ENCODE measurements around the gene NAA80. TPM values are rescaled to one million over a fixed set of nuclear protein-coding genes. Genes with fewer than 3 reads are reported as not detected.

Gene NAA80
- total and polyA plus RNA-seq, 2 of the 13 experiments (the other 11 are each of a cell fraction or from before 2014, with no cell fraction given) = 3.4 to 8.7 TPM

DNA sequence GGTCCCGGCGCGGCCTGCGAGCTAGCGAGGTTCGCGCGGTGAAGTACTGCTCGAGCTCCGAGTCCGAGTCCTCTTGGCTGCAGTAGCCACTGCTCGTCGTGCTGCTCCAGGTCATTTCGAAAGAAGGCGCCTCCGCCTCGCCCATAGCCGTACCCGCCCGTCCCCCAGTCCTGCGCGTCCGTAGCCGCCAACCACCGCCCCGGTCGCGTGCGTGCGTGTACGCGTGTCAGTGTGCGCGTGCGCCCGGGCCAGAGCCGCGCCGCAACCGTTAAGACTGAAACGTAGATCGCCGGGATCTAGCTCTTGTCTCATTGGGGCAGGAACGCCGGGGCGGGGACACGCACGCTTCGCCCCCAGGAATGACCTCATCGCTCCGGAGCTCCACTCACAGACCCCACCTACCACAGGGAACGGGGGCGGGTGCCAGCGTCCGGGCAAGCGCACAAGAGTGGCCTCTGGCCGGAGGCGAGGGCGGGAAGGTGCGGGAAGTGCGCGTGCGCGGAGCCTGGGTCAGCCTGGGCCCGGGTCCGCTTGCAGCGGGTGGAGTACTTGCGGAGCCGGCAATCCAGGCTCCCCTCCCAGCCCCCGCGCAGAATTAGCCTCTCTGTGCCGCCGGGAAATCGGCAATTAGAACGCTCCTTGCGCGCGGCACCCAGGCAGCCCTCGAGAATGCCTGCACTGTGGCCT is 38.1 kb upstream of the NAA80 start (continued):
- peak; percentile 39; the same call in 1 of the 2 replicates for TF ChIP-seq ZNF839 (CRISPR knock-in tag; IDR thresholded peaks at IDR 0.05; ENCODE audit: borderline replicate concordance)
- TF ChIP-seq FOXA1 (IDR thresholded peaks at IDR 0.05) = no peak
- TF ChIP-seq FOXA1 (CRISPR knock-in tag; IDR thresholded peaks at IDR 0.05) = no peak
- TF ChIP-seq ZNF879 (CRISPR knock-in tag; IDR thresholded peaks at IDR 0.05) = no peak
- peak; percentile 78 for TF ChIP-seq ZNF607 (CRISPR knock-in tag; IDR thresholded peaks at IDR 0.05; ENCODE audit: borderline replicate concordance)
- 0 out of 2 replicates have a peak, but pooled peaks have one; percentile 46 for TF ChIP-seq ARID2 (CRISPR knock-in tag; IDR thresholded peaks at IDR 0.05; ENCODE audit: borderline replicate concordance)
- TF ChIP-seq FOSL2 (CRISPR knock-in tag; IDR thresholded peaks at IDR 0.05) = peak; percentile 68
- 0 out of 2 replicates have a peak, but pooled peaks have one; percentile 23 for TF ChIP-seq ZIK1 (CRISPR knock-in tag; IDR thresholded peaks at IDR 0.05; ENCODE audit: borderline replicate concordance, low read depth)
- TF ChIP-seq ZSCAN9 (CRISPR knock-in tag; IDR thresholded peaks at IDR 0.05; ENCODE audit: borderline replicate concordance) = peak; percentile 13; the same call in 1 of the 2 replicates
- TF ChIP-seq SOX6 (IDR thresholded peaks at IDR 0.05) = no peak
- TF ChIP-seq SOX6 (CRISPR knock-in tag; IDR thresholded peaks at IDR 0.05) = peak; percentile 66; the same call in 1 of the 2 replicates
- TF ChIP-seq KLF9 (CRISPR knock-in tag; IDR thresholded peaks at IDR 0.05; ENCODE audit: low read depth) = no peak
- TF ChIP-seq ZNF776 (CRISPR knock-in tag; IDR thresholded peaks at IDR 0.05) = peak; percentile 94
- TF ChIP-seq RARG (CRISPR knock-in tag; IDR thresholded peaks at IDR 0.05; ENCODE audit: low read depth) = no peak
- TF ChIP-seq ZNF263 (CRISPR knock-in tag; IDR thresholded peaks at IDR 0.05) = peak; percentile 9
- TF ChIP-seq MEIS2 (CRISPR knock-in tag; IDR thresholded peaks at IDR 0.05) = peak; percentile 86; the same call in 1 of the 2 replicates
- peak; percentile 27; the same call in 1 of the 2 replicates for TF ChIP-seq ZBTB38 (CRISPR knock-in tag; IDR thresholded peaks at IDR 0.05)
- peak; percentile 83 for TF ChIP-seq PHF8 (CRISPR knock-in tag; IDR thresholded peaks at IDR 0.05)
- no peak for TF ChIP-seq ZNF3 (CRISPR knock-in tag; IDR thresholded peaks at IDR 0.05)
- TF ChIP-seq ZNF431 (CRISPR knock-in tag; IDR thresholded peaks at IDR 0.05; ENCODE audit: borderline replicate concordance, low read depth) = peak; percentile 86; the same call in 1 of the 2 replicates
- 0 out of 2 replicates have a peak, but pooled peaks have one; percentile 62 for TF ChIP-seq MTF2 (CRISPR knock-in tag; IDR thresholded peaks at IDR 0.05; ENCODE audit: borderline replicate concordance)
- peak; percentile 53; the same call in 1 of the 2 replicates for TF ChIP-seq HOXD1 (CRISPR knock-in tag; IDR thresholded peaks at IDR 0.05)
- TF ChIP-seq, protein P1, sequence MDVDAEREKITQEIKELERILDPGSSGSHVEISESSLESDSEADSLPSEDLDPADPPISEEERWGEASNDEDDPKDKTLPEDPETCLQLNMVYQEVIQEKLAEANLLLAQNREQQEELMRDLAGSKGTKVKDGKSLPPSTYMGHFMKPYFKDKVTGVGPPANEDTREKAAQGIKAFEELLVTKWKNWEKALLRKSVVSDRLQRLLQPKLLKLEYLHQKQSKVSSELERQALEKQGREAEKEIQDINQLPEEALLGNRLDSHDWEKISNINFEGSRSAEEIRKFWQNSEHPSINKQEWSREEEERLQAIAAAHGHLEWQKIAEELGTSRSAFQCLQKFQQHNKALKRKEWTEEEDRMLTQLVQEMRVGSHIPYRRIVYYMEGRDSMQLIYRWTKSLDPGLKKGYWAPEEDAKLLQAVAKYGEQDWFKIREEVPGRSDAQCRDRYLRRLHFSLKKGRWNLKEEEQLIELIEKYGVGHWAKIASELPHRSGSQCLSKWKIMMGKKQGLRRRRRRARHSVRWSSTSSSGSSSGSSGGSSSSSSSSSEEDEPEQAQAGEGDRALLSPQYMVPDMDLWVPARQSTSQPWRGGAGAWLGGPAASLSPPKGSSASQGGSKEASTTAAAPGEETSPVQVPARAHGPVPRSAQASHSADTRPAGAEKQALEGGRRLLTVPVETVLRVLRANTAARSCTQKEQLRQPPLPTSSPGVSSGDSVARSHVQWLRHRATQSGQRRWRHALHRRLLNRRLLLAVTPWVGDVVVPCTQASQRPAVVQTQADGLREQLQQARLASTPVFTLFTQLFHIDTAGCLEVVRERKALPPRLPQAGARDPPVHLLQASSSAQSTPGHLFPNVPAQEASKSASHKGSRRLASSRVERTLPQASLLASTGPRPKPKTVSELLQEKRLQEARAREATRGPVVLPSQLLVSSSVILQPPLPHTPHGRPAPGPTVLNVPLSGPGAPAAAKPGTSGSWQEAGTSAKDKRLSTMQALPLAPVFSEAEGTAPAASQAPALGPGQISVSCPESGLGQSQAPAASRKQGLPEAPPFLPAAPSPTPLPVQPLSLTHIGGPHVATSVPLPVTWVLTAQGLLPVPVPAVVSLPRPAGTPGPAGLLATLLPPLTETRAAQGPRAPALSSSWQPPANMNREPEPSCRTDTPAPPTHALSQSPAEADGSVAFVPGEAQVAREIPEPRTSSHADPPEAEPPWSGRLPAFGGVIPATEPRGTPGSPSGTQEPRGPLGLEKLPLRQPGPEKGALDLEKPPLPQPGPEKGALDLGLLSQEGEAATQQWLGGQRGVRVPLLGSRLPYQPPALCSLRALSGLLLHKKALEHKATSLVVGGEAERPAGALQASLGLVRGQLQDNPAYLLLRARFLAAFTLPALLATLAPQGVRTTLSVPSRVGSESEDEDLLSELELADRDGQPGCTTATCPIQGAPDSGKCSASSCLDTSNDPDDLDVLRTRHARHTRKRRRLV (CRISPR knock-in tag; IDR thresholded peaks at IDR 0.05) = 0 out of 2 replicates have a peak, but pooled peaks have one; percentile 59
- no peak for TF ChIP-seq ZNF777 (CRISPR knock-in tag; IDR thresholded peaks at IDR 0.05)
- TF ChIP-seq ZC3H13 (CRISPR knock-in tag; IDR thresholded peaks at IDR 0.05) = peak; percentile 92
- TF ChIP-seq, protein P2, sequence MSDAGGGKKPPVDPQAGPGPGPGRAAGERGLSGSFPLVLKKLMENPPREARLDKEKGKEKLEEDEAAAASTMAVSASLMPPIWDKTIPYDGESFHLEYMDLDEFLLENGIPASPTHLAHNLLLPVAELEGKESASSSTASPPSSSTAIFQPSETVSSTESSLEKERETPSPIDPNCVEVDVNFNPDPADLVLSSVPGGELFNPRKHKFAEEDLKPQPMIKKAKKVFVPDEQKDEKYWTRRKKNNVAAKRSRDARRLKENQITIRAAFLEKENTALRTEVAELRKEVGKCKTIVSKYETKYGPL (CRISPR knock-in tag; IDR thresholded peaks at IDR 0.05) = 0 out of 2 replicates have a peak, but pooled peaks have one; percentile 20
